Uterus (tissue), 2 donors: ENCODE results near the gene PTCH2.

ENCODE experiments used
- CTCF ChIP-seq, 4 experiments: fragments of 200-600 bp in 2 of 4; fragments of 450-650 bp in 2 of 4; sonication (generic) in 2 of 4; IDR thresholded peaks; one replicate each; pipeline ENCODE4 v1.5.1; 2016 to 2019; ENCODE audit warnings: antibody characterized with exemption in 4 of 4, mild to moderate bottlenecking in 2 of 4, moderate library complexity in 1 of 4
- POLR2A ChIP-seq, 2 donors: fragments of 450-650 bp; IDR thresholded peaks; one replicate each; pipeline ENCODE4 v1.6.1; 2016; ENCODE audit warnings: antibody characterized with exemption in 2 of 2, mild to moderate bottlenecking in 1 of 2, moderate library complexity in 1 of 2

GRCh38 chr1:44802306-44803061 is 40.6 kb downstream of the PTCH2 start:
- TF ChIP-seq POLR2A (IDR thresholded peaks at IDR 0.05) (no peak), CTCF (IDR thresholded peaks at IDR 0.05) (no peak)
